Retina (tissue), 1 donor: Measurements from ENCODE around the gene C1orf174.
A peak's percentile ranks its signal among the peaks of the same experiment; 100 is the strongest.

Experiments
- DNase-seq: peaks from one replicate; pipeline ENCODE4 v3.0.0-alpha.2; 2016

Gene C1orf174

DNA sequence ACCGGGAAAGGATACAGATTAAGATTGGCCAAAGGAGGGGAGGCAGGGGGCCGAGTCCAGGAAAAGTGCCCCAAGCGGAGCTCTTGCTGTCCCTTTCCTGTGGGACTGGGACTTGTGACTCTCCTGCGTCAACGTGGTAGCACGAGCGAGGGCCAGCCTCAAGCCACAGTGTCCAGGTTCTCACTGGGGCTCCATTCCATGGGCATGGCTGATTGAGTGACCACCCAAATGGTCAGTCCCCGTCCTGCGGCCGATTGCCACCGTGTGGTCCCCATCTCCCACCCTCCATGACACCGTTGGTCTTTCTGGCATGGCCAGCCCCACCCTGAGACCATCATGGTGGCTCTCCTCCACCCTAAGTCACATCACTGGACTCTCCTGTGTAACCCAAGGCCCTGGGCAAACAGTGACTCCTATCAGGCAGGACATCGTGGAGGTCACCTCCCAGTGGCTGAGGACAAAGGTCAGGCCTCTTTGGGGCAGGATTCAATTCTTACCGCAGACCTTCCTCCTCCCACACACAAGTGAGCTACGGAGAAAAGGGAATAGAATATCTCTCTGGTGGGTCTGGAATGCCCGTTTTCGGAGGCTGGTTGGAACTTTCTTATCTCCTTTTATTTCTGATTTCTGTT lies 8.9 kb upstream of the C1orf174 start:
- no peak for DNase-seq

DNA sequence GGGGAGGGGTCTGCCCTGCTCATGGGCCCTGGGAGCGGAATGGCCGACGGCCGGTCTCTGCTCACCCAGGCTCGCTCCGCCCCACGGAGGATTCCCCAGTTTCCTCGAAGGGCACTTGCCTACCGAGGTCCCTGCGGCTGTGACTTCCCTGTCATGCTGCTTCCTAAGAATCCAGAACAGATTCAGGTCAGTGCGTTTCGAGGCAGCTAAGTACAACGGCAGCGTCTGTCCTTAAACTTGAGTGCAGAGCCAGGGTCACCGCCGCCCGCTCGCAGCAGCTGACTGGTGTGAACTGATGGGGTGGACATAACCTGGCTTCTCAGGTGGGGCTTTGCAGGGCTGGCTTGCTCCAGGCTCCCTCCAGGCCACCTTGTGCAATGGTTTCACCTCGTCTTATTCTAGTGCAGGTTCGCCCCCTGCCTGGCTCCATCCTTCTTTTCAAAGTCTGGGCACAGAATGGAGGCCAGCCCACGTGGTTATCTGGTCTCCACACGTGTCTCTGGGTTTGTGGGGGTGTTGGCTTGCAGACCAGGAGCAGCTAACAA lies 7.6 kb upstream of the C1orf174 start:
- DNase-seq, result no peak

- DNase-seq, result no peak
Measured at GRCh38 chr1:3907031-3907534, 7.0 kb upstream of the C1orf174 start.

DNA sequence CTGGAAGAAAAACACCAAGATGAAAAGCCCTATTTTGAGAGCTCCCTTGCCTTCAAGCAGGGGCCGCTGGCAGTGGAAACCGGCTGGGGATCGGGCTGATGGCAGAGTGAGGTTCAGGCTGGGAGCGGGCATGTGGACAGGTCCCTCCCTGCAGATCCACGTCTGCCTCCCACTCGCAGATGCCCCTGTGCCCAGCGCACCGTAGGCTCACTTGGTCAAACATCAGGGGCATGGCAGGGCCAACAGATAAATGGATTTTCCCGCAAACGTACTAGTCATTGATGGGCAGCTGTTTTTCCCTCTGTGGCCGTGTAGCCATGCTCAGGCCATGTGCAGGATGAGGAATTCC lies 6.6 kb upstream of the C1orf174 start:
- DNase-seq, result no peak

- no peak for DNase-seq
Measured at GRCh38 chr1:3905953-3906671, 6.0 kb upstream of the C1orf174 start.

- no peak for DNase-seq
Measured at GRCh38 chr1:3905266-3905952, 5.3 kb upstream of the C1orf174 start.

GRCh38 chr1:3904843-3905185 lies 4.7 kb upstream of the C1orf174 start:
- no peak for DNase-seq

GRCh38 chr1:3904006-3904842 lies 4.2 kb upstream of the C1orf174 start:
- DNase-seq, result no peak

GRCh38 chr1:3903141-3904005 lies 3.3 kb upstream of the C1orf174 start:
- DNase-seq, result no peak

DNA sequence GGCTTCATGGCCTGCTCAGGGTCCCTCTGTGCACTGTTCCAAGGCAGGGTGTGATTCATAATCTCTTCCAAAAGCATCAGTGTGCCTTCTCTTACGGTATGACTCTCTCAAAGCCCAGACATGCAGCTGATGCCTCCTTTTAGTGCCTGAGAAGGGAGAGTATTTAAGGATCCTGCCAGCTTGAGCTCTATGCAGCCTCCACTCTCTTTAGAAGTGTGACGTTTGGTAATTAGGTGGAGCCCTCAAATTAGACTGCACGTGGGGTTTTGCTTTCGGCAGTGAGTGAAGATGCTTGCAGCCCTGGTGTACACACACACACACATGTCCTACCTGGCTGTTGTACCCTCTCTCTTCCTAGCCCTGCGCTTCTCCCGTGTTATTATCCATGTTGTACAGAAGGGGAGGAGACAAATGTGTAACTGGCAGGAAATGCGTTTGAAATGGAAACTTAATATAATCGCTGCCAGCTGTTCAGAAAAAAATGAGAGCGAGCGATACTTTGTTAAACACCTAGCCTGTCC lies 2.6 kb upstream of the C1orf174 start:
- DNase-seq, result no peak

DNA sequence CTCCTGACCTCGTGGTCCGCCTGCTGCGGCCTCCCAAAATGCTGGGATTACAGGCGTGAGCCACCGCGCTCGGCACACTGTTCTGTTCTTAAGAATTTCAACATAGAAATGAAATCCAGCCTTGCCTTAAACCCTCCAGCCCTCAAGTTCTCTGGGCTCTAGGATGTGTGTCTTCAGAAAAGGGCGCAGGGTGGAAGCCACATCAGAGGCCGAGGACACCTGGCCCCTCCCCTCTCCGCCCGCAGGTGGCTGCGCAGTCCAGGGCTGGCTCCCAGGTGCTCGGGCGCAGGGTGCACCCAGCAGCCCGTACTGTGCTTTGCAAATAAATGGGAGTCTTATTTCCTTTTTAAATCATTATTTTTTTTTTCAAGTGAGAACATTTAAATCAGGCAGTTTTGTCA lies 2.0 kb upstream of the C1orf174 start:
- no peak for DNase-seq

- DNase-seq, result peak; percentile 97
Measured at GRCh38 chr1:3900969-3901529, 977 bp upstream of the C1orf174 start.

DNA sequence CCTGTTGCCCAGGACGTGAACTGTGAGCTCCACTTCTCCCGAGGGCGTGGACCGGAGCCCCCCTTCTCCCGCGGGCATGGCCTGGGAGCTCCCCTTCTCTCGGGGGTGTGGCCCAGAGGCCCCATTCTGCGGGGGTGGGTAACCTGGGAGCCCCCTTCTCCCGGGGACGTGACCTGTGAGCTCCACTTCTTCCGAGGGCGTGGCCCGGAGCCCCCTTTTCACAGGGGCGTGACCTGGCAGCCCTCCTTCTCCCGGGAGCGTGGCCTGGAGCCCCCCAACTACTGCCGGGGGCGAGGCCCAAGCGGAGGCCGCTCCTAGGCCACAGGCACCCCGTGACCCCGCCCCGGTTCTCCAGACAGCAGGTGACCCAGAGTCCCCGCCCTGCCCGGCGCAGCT lies 320 bp downstream of the C1orf174 start:
- DNase-seq, result no peak

DNA sequence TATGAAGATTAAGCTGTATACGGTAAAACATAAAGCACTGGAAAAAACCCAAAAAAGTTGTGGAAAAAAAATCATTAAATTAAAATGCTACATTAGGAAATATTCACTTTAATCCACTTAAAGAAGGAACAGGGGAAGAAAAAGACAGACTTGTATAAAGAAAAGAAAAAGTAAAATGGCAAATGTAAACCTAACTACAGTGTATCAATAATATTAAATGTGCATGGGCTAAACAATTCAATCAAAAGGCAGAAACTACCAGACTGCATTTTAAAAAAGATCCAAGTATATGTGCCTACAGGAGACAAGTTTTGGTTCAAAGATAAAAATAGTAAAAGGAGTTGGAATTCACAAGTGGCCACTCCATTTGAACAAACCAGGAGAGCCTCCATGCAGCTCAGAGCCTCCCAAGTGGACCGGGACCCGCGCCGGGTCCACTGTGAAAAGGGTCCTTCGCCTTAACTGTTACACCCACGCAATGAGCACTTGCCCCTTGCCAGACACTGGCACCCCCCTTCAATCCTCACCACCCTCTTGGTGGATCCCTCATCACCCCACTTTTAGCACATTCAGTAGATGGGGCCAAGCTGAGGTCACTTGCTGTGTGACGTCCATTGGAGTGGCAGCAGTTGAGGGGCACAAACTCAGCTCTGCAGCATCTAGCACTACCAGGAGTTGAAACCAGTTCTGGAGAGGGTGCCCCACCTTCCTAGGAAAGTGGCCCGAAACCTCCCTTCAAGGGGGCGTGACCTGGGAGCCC lies 898 bp downstream of the C1orf174 start:
- DNase-seq, result no peak

GRCh38 chr1:3898475-3898735 lies 1.7 kb downstream of the C1orf174 start:
- no peak for DNase-seq

DNA sequence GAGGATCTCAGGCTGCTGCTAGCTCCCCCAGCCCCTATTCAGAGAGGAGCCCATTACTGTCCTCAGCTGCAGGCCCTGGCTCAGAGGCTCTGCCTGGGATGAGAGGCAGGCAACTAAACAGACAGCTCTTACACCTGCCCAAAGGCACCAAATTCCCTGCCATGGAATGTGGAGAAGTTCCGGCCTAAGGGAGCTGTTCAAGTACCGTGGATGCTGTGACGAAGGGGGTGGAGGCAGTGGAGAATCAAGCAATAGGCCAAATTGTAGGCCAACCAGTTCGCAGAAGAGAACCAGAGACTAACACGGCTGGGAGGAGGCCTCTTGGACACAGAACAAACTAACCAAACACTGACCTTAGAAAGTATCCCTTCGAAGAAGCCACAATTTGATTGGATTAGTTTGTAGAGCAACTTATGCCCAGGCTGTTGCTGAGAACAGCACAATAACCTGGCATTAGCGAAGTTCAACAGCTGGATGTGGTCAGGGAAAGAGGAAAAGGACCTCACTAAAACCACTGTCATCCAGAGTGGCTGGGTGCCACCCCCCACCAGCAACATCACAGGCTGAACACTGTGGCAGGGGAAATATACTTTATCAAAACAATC lies 3.6 kb downstream of the C1orf174 start:
- DNase-seq, result no peak

- DNase-seq, result no peak
Measured at GRCh38 chr1:3895951-3896325, 4.1 kb downstream of the C1orf174 start.

- DNase-seq, result no peak
Measured at GRCh38 chr1:3895279-3895950, 4.7 kb downstream of the C1orf174 start.

DNA sequence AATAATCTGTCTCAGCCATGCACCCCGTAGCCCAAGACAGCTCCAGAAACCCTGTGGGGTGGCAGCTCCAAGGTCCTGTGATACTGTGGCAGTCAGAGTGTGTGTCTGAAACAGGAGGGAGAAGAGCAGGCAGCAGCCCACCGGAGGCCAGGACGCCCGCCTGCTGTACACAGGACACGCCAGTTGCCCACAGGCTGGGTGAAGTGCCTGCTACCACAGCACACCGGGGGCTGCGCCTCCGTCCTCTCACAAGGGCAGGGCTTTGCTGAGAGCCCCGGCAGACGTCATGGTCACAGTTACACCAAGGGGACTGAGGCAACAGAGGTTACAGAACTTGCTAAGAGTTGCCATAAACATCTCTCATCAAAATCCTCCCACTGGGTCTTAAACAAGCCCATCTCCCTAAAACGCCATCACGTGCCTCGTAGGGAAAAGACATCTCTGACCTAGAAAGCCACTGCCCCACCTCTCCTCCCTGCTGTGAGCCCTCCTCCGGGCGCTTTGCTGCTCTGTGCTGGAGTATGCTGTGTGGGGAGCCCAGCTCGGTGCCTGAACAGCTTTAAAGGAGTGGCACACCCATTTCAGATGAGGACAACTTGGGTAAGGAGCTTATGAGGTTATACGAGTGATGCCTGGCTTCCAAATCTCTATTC lies 5.3 kb downstream of the C1orf174 start:
- DNase-seq, result no peak
